Glutamatergic neuron (in vitro differentiated cells): ENCODE data around the gene DUT. TPM values are rescaled to one million over a fixed set of nuclear protein-coding genes. Genes with fewer than 3 reads are reported as not detected.
A peak's percentile ranks its signal among the peaks of the same experiment; 100 is the strongest.

Experiments used
- DNase-seq: peaks from one replicate; pipeline ENCODE4 v3.0.0; 2022
- H3K27ac Mint-ChIP-seq: one replicate; pipeline ENCODE4 v1.8.0; 2020; ENCODE audit warnings: mild to moderate bottlenecking, mixed read lengths, inconsistent platforms; ENCODE audit not compliant: unreplicated experiment
- H3K27me3 Mint-ChIP-seq: one replicate; pipeline ENCODE4 v1.8.0; 2020; ENCODE audit warnings: mild to moderate bottlenecking, moderate library complexity, mixed read lengths, inconsistent platforms; ENCODE audit not compliant: unreplicated experiment
- H3K36me3 Mint-ChIP-seq: one replicate; pipeline ENCODE4 v1.8.0; 2020; ENCODE audit warnings: mild to moderate bottlenecking, mixed read lengths, inconsistent platforms; ENCODE audit not compliant: unreplicated experiment
- H3K4me1 Mint-ChIP-seq: one replicate; pipeline ENCODE4 v1.8.0; 2020; ENCODE audit warnings: mild to moderate bottlenecking, low read depth, mixed read lengths, inconsistent platforms; ENCODE audit not compliant: unreplicated experiment
- H3K4me3 Mint-ChIP-seq: one replicate; pipeline ENCODE4 v1.8.0; 2020; ENCODE audit warnings: mild to moderate bottlenecking, mixed read lengths, inconsistent platforms; ENCODE audit not compliant: unreplicated experiment
- H3K9me3 Mint-ChIP-seq: one replicate; pipeline ENCODE4 v1.8.0; 2020; ENCODE audit warnings: mild to moderate bottlenecking, moderate library complexity, mixed read lengths, inconsistent platforms; ENCODE audit not compliant: unreplicated experiment
- total RNA-seq: library from RNA; stranded (reverse); fragmentation: NEBNext Ultra II Directional; extraction: Animal tissue kit (Norgen Biotek cat#: 25700); gene quantifications from one replicate; pipeline ENCODE4 v1.2.1, GENCODE V29; 2021; ENCODE audit not compliant: unreplicated experiment
- TF ChIP-seq, protein P1 (sequence below): fragments of 200-600 bp; sonication (generic); IDR thresholded peaks from one replicate; pipeline ENCODE4 v1.5.0; 2021; ENCODE audit not compliant: partially characterized antibody, unreplicated experiment

DUT gene
- total RNA-seq, 1 donor from 2014 or later, result 34.3 TPM

DNA sequence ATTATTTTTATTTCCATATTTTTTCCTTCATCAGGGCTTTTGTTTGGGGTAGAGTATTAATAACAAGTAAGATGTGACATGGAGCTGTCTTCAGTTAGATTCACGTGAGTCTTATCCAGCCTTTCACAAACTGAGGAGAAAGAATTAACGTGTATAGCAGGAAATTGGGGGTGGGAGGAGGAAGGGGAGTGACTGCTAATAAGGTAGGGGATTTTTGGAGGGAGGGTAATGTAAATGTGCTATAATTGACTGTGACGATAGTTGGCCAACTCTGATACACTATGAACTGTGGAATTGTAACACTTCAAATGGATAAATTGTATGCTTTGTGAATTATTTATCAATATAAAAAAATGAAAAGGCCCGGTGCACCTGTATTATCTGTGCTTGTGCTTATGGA is 8.9 kb downstream of the DUT start:
- Mint-ChIP-seq H3K36me3 (no peaks in the 10 kb centered on the region), H3K4me3 (no peak overlapping the region)

DNA sequence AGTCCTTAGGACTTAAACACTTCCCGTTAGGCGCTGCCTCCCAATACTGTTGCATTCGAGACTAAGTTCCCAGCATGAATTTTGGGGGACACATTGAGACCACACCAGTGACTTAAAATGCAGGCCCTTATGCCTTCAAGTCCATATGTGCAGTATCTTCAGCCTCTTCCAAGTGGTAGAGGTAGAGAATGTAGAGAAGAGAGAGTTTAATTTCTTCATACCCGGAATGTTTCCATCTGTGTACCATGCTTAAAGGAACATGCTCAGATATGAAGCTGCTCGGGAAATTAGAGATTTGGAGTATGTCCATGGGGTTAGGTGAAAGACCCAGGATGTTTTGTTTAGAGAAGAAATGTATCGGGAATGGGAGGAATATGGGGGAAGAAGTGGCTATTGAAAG is 12.6 kb downstream of the DUT start:
- DNase-seq, result no peak
- no peak overlapping the region for H3K4me3 Mint-ChIP-seq
- H3K27ac Mint-ChIP-seq, result no peak overlapping the region
- no peaks in the 10 kb centered on the region for H3K4me1 Mint-ChIP-seq
- TF ChIP-seq, protein P1, sequence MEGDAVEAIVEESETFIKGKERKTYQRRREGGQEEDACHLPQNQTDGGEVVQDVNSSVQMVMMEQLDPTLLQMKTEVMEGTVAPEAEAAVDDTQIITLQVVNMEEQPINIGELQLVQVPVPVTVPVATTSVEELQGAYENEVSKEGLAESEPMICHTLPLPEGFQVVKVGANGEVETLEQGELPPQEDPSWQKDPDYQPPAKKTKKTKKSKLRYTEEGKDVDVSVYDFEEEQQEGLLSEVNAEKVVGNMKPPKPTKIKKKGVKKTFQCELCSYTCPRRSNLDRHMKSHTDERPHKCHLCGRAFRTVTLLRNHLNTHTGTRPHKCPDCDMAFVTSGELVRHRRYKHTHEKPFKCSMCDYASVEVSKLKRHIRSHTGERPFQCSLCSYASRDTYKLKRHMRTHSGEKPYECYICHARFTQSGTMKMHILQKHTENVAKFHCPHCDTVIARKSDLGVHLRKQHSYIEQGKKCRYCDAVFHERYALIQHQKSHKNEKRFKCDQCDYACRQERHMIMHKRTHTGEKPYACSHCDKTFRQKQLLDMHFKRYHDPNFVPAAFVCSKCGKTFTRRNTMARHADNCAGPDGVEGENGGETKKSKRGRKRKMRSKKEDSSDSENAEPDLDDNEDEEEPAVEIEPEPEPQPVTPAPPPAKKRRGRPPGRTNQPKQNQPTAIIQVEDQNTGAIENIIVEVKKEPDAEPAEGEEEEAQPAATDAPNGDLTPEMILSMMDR, result no peak
- no peaks in the 10 kb centered on the region for H3K36me3 Mint-ChIP-seq
- no peaks in the 10 kb centered on the region for H3K27me3 Mint-ChIP-seq
- no peaks in the 10 kb centered on the region for H3K9me3 Mint-ChIP-seq

More for the DNA sequence above, 8.9 kb downstream of the DUT start:
- Mint-ChIP-seq H3K27ac (no peak overlapping the region), H3K27me3 (no peaks in the 10 kb centered on the region), H3K4me1 (no peaks in the 10 kb centered on the region), H3K9me3 (no peaks in the 10 kb centered on the region)
- TF ChIP-seq, protein P1, result no peak
- DNase-seq, result no peak

DNA sequence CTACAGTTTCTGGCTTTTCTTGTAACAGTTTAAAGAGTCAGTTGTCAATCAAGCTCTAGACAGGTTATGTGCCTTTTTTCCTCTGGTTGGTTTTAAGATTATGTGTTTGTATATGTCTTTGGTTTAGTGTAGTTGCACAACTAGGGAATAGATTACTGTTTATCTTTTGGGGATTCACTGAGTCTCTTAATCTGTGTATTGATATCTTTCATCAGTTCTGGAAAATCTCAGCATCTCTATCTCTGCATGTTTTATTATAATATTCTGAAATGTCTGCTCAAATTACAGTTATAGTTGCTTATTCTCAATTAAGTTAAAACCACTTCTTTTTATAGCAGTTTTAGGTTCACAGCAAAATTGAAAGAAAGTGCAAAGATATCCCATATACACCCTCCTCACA is 14.3 kb downstream of the DUT start:
- TF ChIP-seq, protein P1, result no peak
- Mint-ChIP-seq H3K27me3 (no peaks in the 10 kb centered on the region), H3K4me1 (no peaks in the 10 kb centered on the region), H3K4me3 (no peak overlapping the region), H3K27ac (no peak overlapping the region), H3K36me3 (no peaks in the 10 kb centered on the region), H3K9me3 (no peaks in the 10 kb centered on the region)
- DNase-seq, result no peak

DNA sequence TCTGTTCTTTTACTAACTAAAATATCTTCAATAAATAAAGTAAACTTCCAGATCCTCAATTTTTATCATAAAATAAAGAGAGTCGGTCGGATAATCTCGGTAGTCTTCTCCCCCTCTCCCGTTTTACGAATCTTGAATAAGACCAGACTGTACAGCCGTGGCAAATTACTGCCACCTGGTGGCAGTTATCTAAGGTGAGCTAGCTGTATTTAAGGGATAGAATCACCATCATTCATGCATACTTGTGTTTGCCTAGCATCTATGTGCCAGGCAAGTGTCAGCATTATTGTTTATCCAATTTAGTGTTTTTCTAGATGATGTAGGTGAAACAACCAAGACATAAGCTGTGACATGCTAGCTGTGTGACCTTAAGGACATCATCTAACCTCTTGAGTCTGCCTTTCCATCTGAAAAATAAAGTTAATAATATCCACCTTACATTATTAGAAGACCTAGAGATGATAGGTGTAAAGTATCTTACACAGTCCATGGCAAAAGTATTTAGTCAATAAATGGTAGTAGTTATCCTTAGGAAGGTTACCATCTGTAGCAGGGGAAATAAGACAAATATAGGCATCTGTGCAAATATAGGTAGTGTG is 21.3 kb downstream of the DUT start:
- no peaks in the 10 kb centered on the region for H3K4me1 Mint-ChIP-seq
- peak; percentile 53 for DNase-seq
- TF ChIP-seq, protein P1, result peak; percentile 84
- H3K36me3 Mint-ChIP-seq, result no peaks in the 10 kb centered on the region
- peaks cover 1% of the 10 kb centered on the region for H3K9me3 Mint-ChIP-seq
- no peak overlapping the region for H3K27ac Mint-ChIP-seq
- no peak overlapping the region for H3K4me3 Mint-ChIP-seq
- no peaks in the 10 kb centered on the region for H3K27me3 Mint-ChIP-seq

DNA sequence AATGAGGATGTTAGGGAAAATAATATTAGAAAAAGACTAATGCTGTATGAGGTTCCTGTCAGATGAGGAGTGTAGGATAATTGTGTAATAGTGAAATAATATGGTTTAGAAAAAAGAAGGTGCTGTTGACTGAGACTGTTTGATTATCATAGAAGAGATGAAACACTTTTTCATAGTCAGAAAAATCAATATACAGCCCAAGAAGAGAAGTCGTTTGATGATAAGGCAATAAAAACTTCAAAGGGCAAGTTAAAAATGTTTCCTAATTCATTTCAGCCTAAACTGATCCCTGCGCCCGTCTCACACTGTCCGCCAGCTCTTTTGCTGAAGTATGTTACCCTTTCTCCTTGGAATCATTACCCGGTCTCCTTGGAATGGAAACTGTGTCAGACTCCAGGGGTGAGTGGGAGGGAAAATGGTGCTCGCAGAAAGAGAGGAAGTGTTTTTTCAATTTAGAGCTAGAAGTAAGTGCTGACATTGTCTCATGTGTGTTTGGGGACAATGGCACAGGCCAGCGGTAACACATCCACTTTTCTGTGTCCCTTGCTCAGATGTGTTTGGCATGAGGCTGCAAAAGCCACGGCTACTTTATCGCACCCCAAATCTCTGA is 23.6 kb downstream of the DUT start:
- Mint-ChIP-seq H3K27me3 (no peaks in the 10 kb centered on the region), H3K4me1 (no peaks in the 10 kb centered on the region), H3K4me3 (no peak overlapping the region), H3K36me3 (no peaks in the 10 kb centered on the region), H3K27ac (no peak overlapping the region), H3K9me3 (peaks cover 1% of the 10 kb centered on the region)
- no peak for DNase-seq
- TF ChIP-seq, protein P1, result no peak
